Duodenal mucosa (tissue), 2 donors: ENCODE measurements around the gene DEXI.
A peak's percentile ranks its signal among the peaks of the same experiment; 100 is the strongest.
"Not testable (repeated sequence)": the region's sequence is repeated elsewhere in the genome, so short reads cannot be mapped to it uniquely, and the experiment has no call there.

Experiments
- H3K27ac ChIP-seq: one replicate; pipeline ENCODE4 v1.7.0; 2013; ENCODE audit warnings: low read depth, low read length
- H3K27me3 ChIP-seq, 2 donors: one replicate each; pipeline ENCODE4 v1.7.0; 2013; ENCODE audit warnings: low read length in 2 of 2, control low read depth in 1 of 2; ENCODE audit not compliant: insufficient read depth in 2 of 2, control insufficient read depth in 1 of 2
- H3K36me3 ChIP-seq, 2 donors: one replicate each; pipeline ENCODE4 v1.7.0; 2013; ENCODE audit warnings: low read length in 2 of 2, control low read depth in 1 of 2; ENCODE audit not compliant: insufficient read depth in 2 of 2, control insufficient read depth in 1 of 2
- H3K4me1 ChIP-seq, 2 donors: one replicate each; pipeline ENCODE4 v1.7.0; 2013; ENCODE audit warnings: low read length in 2 of 2, control low read depth in 1 of 2; ENCODE audit not compliant: insufficient read depth in 2 of 2, control insufficient read depth in 1 of 2
- H3K4me3 ChIP-seq, 2 donors: one replicate each; pipeline ENCODE4 v1.7.0; 2013; ENCODE audit warnings: low read length in 2 of 2, low read depth in 1 of 2
- H3K9ac ChIP-seq, 2 donors: one replicate each; pipeline ENCODE4 v1.7.0; 2013; ENCODE audit warnings: low read length in 2 of 2, low read depth in 1 of 2
- H3K9me3 ChIP-seq, 2 donors: one replicate each; pipeline ENCODE4 v1.7.0; 2013; ENCODE audit warnings: low read length in 2 of 2, control low read depth in 1 of 2; ENCODE audit not compliant: control insufficient read depth in 1 of 2

DEXI gene

DNA sequence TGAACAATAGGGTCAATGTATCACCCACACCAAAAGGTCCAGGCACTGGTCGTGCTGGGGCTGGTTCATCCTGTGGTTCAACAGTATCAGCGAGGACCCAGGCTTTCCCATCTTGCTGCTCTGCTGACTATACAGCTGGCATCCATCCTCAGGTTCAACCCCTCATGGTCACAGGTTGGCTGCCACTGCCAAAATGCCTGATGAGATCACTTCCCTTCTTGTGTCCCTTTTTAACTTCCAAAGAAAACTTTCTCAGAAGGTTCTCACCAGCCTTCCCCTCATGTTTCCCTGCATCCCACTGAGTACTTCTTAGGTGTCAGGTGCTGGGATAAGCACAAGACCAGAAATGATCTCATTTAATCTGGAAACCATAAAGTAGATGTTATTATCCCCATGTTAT lies 27.8 kb upstream of the DEXI start:
- Histone ChIP-seq H3K9ac (no peak overlapping the region), H3K4me3 (no peak overlapping the region), H3K27ac (no peak overlapping the region), H3K4me1 (peaks cover 0 to 4% of the 10 kb centered on the region in 2 donors), H3K36me3 (peaks cover 7 to 47% of the 10 kb centered on the region in 2 donors), H3K27me3 (no peaks in the 10 kb centered on the region), H3K9me3 (no peaks in the 10 kb centered on the region)

DNA sequence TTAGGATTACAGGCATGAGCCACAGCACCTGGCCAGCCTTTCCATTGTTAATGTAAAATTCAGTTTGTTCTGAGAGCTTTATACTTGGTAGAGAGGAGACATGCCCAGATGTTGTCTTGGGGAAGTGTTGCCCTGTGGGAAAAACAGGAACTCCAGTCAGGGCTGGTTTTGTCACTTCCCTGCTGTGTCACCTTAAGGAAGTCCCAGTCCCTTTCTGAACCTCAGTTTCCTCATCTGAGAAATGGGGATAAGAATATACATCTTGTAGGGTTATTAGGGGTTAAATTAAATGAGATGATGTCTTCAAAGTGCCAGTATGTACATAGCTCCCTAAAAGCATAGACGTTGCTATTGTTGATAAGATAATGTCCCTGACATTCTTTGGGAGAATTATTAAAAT lies 27.3 kb upstream of the DEXI start:
- no peaks in the 10 kb centered on the region for H3K9me3 ChIP-seq
- no peak overlapping the region for H3K9ac ChIP-seq
- H3K27ac ChIP-seq = no peak overlapping the region
- no peak overlapping the region for H3K4me3 ChIP-seq
- H3K27me3 ChIP-seq = no peaks in the 10 kb centered on the region
- H3K36me3 ChIP-seq = peaks cover 7 to 47% of the 10 kb centered on the region in 2 donors
- peaks cover 2 to 4% of the 10 kb centered on the region in 2 donors for H3K4me1 ChIP-seq

DNA sequence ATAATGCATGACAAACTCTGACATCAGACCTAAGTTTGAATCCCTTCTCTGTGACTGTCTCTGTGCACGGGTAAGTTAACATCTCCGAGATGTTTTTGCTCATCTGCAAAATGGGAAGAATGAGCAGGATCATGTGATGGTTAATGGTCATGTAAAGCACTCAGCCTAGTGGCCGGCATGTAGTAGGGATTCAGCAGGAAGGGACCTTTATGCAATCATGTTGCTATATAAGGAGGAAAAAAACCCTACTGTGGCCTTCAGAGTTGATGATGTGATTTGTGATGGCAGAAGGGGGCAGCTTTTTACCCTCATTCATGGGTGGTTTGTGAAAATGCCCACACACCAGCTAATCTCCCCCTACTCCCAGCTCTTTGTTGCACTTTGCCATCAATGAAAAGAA lies 26.2 kb upstream of the DEXI start:
- H3K9me3 ChIP-seq = no peaks in the 10 kb centered on the region
- peaks cover 7 to 8% of the 10 kb centered on the region in 2 donors for H3K4me1 ChIP-seq
- H3K27me3 ChIP-seq = no peaks in the 10 kb centered on the region
- peaks cover 5 to 43% of the 10 kb centered on the region in 2 donors for H3K36me3 ChIP-seq
- H3K27ac ChIP-seq = no peak overlapping the region
- no peak overlapping the region for H3K4me3 ChIP-seq
- no peak overlapping the region for H3K9ac ChIP-seq

DNA sequence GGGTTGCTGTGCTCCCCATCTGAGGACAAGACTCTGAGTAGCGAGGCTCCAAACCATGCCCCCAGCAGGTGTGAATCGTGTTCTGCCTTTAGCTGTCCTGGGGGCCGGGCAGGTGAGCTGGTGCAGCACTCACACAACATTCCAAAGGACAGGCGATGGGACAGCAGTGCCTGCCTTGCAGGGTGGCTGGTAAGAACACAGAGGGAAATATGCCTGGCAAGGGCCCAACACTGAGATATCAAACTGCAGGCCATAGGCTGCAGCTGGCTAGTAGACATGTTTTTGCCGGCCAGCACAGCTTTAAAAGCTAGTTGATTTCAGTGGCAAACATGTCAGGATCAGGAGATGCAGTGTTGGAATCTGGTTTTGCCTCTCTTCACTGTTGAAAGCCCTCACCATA lies 25.7 kb upstream of the DEXI start:
- Histone ChIP-seq H3K4me3 (no peak overlapping the region), H3K27ac (no peak overlapping the region), H3K36me3 (peaks cover 10 to 43% of the 10 kb centered on the region in 2 donors), H3K4me1 (peaks cover 7 to 8% of the 10 kb centered on the region in 2 donors), H3K9ac (no peak overlapping the region), H3K27me3 (no peaks in the 10 kb centered on the region), H3K9me3 (no peaks in the 10 kb centered on the region)

DNA sequence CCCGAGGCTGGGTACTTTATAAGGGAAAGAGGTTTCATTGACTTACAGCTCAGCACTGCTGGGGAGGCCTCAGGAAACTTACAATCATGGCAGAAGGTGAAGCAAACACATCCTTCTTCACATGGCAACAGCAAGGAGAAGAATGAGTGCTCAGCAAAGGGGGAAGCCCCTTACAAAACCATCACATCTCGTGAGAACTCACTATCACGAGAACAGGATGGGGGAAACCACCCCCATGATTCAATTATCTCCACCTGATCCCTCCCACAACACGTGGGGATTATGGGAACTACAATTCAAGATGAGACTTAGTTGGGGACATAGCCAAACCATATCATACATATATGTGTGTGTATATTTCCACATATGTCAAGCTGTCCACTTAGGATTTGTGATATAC lies 24.3 kb upstream of the DEXI start:
- not testable (repeated sequence) for H3K4me3 ChIP-seq, H3K9me3 ChIP-seq, H3K27ac ChIP-seq, H3K9ac ChIP-seq, H3K4me1 ChIP-seq, H3K27me3 ChIP-seq
- peaks cover 12 to 47% of the 10 kb centered on the region in 2 donors for H3K36me3 ChIP-seq

DNA sequence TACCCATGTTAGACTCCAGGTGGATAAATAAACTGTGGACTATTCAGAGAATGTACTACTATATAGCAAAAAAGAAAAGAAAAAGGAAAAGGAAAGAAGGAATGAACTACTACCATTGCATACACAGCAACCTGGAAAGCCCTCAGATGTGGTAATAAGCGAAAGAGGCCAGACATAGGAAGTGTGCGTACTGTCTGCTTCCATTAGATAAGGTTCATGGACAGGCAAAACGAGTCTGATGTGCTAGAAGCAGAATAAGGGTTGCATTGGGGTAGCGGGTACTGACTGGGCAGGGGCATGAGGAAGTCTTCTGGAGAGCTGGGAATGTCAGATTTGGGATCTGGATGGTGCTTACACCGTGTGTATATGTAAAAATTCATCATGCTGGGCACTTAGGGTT lies 23.9 kb upstream of the DEXI start:
- Histone ChIP-seq H3K27me3 (no peaks in the 10 kb centered on the region), H3K27ac (no peak overlapping the region), H3K4me3 (no peak overlapping the region), H3K4me1 (peaks cover 7 to 8% of the 10 kb centered on the region in 2 donors), H3K36me3 (peaks cover 11 to 46% of the 10 kb centered on the region in 2 donors), H3K9ac (no peak overlapping the region), H3K9me3 (no peaks in the 10 kb centered on the region)

DNA sequence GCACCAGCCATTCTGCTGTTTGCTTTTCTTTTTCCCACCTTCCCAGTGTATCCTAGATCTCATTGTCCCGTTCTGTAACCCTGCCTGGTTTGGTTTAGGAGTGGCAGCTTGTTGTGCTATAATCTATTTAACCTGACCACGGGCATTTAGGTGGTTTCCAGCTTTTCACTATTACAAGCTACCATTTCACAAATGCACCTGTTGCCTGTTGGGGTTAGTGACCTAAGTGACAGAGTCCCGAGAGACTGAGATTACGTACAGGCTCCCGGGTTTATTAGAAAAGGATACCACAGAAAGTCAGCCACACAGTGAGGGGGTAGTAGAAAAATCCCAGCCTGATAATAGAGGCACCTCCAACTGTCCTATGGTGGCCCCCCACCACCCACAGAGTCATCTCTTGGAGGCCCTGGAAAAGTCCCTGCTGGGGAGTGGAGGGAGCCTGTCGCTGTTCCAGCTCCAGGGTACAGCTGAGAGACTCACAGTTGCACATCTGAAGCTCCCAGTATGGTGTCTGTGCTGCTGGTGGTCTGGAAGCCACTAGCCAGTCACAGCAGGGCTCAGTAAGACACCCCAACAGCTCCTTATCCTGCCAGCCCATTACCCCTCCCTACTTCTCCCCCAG lies 23.3 kb upstream of the DEXI start:
- no peaks in the 10 kb centered on the region for H3K9me3 ChIP-seq
- peaks cover 7 to 8% of the 10 kb centered on the region in 2 donors for H3K4me1 ChIP-seq
- no peak overlapping the region for H3K9ac ChIP-seq
- H3K4me3 ChIP-seq = no peak overlapping the region
- no peaks in the 10 kb centered on the region for H3K27me3 ChIP-seq
- no peak overlapping the region for H3K27ac ChIP-seq
- H3K36me3 ChIP-seq = peaks cover 9 to 40% of the 10 kb centered on the region in 2 donors

DNA sequence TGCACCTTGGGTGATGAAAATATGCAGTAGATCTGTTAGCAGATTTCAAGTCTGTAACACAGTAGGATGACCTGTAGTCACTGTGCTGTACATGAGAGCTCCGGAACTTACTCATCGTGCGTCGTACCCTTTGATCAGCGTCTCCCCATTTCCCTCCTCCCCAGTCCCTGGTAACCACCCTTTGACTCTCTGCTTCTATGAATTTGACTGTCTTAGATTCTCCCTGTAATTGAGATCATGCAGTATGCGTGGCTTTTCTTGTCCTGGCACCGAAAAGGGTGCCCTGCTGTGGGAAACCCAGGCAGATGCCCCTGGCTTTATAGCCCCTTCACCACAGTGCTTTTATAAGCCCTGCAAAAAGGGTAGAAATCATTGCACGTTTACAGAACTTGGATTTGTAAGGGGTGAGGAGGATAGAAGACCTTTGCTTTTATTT lies 22.6 kb upstream of the DEXI start:
- H3K4me3 ChIP-seq = no peak overlapping the region
- H3K27ac ChIP-seq = no peak overlapping the region
- H3K9ac ChIP-seq = no peak overlapping the region
- H3K36me3 ChIP-seq = peaks cover 9 to 34% of the 10 kb centered on the region in 2 donors
- H3K9me3 ChIP-seq = no peaks in the 10 kb centered on the region
- H3K27me3 ChIP-seq = no peaks in the 10 kb centered on the region
- H3K4me1 ChIP-seq = peaks cover 7 to 8% of the 10 kb centered on the region in 2 donors

DNA sequence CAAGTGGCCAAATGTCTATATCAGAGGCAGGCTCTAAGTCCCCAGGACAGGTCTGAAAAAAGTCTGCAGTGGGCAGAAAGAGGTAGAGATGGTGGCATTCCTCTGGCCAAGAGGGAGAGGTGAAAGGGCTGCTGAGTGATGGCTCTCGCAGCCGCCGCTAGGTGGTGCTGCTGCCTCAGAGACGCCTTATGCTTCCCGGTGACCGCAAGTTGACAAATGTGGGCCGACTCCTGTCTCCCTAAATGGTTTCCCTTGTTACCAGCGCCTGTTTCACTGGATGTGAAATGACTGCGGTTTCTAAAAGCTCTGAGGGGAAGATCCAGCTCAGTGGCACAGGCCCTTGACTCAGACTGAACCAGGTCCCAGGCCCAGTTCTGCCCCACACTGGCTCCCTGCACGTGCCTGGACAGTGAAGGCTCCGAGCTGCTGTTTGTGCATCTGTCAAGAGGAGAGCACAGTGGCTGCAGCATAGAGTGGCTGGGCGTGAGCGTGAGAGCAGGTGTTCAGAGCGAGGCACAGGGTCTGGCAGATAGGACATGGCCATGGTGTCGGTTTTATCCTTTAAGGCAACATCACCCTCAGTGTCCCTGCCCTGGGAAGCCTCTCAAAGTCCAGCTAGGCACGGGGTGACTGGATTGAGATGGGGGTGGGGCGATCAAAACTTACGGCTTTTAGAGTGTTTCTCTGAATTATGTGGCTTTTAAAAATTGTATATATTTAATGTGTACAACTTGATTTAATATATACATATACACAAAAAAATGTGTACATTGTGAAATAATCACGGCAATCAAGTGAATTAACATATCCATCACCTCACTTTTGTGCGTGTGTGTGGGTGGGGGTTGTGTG lies 22.0 kb upstream of the DEXI start:
- H3K4me3 ChIP-seq = peak overlapping the region in 1 of 2 donors; percentile 52
- H3K27me3 ChIP-seq = no peaks in the 10 kb centered on the region
- H3K4me1 ChIP-seq = peaks cover 7 to 8% of the 10 kb centered on the region in 2 donors
- no peak overlapping the region for H3K9ac ChIP-seq
- peaks cover 9 to 32% of the 10 kb centered on the region in 2 donors for H3K36me3 ChIP-seq
- no peaks in the 10 kb centered on the region for H3K9me3 ChIP-seq
- no peak overlapping the region for H3K27ac ChIP-seq

DNA sequence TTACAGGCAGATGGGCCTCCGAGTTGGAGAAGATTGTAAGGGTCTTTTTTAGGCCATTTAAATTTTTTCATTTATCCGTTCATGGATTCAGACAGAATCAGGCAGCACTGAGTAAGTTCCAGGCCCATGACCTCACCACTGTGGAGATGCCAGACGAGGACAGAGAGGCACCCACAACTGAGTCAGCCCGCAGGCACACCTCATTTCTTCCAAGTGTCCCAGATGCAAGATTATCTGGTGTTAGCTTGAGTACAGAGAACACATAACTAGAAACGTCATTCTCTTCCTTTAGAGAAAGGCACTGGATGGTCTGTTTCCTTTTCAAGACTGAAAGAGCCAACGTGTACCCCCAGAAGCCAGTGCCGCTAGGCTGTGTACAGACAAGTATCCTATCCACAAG lies 19.0 kb upstream of the DEXI start:
- Histone ChIP-seq H3K27ac (no peak overlapping the region), H3K9ac (no peak overlapping the region), H3K4me1 (peaks cover 7 to 8% of the 10 kb centered on the region in 2 donors), H3K27me3 (no peaks in the 10 kb centered on the region), H3K9me3 (no peaks in the 10 kb centered on the region), H3K4me3 (no peak overlapping the region), H3K36me3 (peaks cover 9 to 24% of the 10 kb centered on the region in 2 donors)
